Left renal cortex interstitium (tissue), 4 donors: Measurements from ENCODE around the gene PLVAP. TPM values are rescaled to one million over a fixed set of nuclear protein-coding genes. Genes with fewer than 3 reads are reported as not detected.

Source experiments
- DNase-seq, 4 donors: peaks; one replicate each; pipeline ENCODE4 v3.0.0-alpha.2; 2013; ENCODE audit warnings: low read depth in 4 of 4, low spot score in 2 of 4, missing footprints in 1 of 4
- polyA plus RNA-seq, 4 donors: library from polyadenylated mRNA; unstranded; fragments of 120-200 nt; gene quantifications; one replicate each; pipeline ENCODE4 v1.2.1, GENCODE V29; 2013; ENCODE audit not compliant: insufficient read length in 4 of 4

PLVAP gene
- polyA plus RNA-seq, result 100 to 1,000 TPM; 162 to 238 (median 195) TPM

GRCh38 chr19:17376935-17377600, at the start of gene PLVAP:
Gene PLVAP, minus strand, starts transcription at chr19:17377342. Its CDS starts 54 bp downstream, at chr19:17377288.
- no peak for DNase-seq

GRCh38 chr19:17424743-17425365, 47.7 kb upstream of the PLVAP start:
- DNase-seq, result no peak

- DNase-seq, result no peak
Measured at GRCh38 chr19:17423429-17424208, 46.5 kb upstream of the PLVAP start.

DNA sequence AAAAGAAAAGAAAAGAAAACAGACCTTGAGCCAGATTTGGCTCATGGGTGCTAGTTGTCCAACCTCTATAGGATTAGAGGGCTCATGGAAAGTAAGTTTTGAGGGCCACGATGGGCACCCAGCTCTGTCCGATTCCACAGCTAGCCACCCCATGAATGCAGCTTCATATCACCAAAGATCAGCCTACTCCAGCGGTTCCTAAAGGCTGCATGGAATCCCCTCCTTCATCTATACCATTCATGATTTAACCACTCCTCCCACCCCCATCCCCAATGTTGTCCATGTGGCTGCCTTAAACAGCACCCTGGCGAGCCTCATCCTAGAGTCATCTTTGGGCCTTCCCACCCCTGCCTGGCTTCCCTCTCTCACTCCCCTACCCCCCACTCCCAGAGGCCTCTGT, 44.8 kb upstream of the PLVAP start:
- DNase-seq, result no peak

DNA sequence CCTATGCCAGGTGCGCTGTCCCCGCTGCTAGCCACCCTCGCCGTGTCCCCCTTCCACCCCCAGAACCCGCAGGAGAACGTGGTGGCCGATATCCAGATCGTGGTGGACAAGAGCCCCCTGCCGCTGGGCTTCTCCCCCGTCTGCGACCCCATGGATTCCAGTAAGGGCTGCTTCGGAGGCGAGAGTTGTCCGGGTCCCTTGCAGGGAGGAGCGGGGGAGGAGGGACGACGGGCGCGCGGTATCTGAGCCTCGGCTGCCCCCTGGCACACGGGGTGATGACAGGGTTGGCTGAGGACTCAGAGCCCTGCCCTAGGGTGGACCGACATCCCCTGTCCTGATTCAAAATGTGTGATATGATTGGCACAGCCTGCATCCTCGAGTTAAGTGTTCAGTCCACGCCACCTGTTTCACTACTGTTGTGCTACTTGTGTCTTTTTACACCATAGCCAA, 43.4 kb upstream of the PLVAP start:
- DNase-seq, result no peak

GRCh38 chr19:17419621-17420474, 42.7 kb upstream of the PLVAP start, which contains the start of gene MVB12A:
Gene MVB12A, plus strand, starts transcription at chr19:17420047. Its CDS starts 89 bp downstream, at chr19:17420136.
- peak; percentile 95 to 99 (median 98) for DNase-seq

GRCh38 chr19:17419154-17419620, 42.0 kb upstream of the PLVAP start:
- DNase-seq, result no peak

DNA sequence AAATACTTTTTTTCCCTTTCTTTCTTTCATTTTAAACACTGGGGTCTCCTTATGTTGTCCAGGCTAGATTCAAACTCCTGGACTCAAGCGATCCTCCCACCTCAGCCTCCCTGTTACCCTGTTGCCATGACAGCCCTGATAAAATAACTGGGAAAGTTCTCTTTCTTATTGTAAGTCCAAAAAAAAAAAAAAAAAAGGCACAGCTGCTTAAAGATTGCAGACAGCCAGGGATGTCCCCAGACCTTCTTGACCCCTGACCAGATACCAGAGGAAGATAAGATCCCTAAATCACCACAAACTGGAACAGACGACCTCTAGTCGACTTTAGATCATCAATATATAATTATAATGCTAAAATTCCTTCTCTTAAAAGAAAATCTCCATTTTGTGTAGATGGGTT, 41.6 kb upstream of the PLVAP start:
- DNase-seq, result no peak

DNA sequence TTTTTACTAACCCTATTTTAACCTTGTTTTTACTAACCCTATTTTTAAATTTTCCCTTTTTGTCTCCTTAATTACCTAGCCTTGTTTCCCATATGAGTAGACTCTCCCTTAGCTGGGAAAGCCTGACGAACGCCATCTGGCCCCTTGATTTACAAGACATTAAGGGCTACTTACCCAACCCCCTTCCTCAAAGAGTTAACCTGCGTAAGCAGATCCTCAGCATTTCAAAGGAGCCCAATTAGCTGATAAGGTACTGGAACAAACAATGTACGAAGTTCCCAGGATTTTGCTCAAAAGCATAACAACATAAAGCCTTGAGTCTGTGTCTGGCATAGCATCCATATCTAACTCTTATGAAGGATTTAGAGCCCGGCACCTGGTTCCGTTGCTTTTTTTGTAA, 38.0 kb upstream of the PLVAP start:
- no peak for DNase-seq

DNA sequence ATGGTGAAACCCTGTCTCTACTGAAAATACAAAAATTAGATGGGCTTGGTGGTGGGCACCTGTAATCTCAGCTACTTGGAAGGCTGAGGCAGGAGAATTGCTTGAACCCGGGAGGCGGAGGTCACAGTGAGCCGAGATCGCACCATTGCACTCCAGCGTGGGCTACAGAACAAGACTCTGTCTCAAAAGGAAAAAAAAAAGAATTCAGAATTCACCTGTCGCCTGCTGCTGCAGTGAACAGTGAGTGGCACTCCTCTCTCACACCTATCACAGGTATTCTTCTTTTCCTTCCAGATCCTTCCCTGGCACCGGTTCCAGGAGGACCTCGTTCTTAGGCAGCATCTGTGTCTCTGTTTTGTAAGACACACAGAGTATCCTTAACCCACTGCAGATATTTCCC, 37.0 kb upstream of the PLVAP start:
- no peak for DNase-seq

GRCh38 chr19:17411801-17412200, 34.7 kb upstream of the PLVAP start:
- no peak for DNase-seq

GRCh38 chr19:17409990-17410389, 32.8 kb upstream of the PLVAP start:
- no peak for DNase-seq

- no peak for DNase-seq
Measured at GRCh38 chr19:17406887-17407196, 29.7 kb upstream of the PLVAP start.

DNA sequence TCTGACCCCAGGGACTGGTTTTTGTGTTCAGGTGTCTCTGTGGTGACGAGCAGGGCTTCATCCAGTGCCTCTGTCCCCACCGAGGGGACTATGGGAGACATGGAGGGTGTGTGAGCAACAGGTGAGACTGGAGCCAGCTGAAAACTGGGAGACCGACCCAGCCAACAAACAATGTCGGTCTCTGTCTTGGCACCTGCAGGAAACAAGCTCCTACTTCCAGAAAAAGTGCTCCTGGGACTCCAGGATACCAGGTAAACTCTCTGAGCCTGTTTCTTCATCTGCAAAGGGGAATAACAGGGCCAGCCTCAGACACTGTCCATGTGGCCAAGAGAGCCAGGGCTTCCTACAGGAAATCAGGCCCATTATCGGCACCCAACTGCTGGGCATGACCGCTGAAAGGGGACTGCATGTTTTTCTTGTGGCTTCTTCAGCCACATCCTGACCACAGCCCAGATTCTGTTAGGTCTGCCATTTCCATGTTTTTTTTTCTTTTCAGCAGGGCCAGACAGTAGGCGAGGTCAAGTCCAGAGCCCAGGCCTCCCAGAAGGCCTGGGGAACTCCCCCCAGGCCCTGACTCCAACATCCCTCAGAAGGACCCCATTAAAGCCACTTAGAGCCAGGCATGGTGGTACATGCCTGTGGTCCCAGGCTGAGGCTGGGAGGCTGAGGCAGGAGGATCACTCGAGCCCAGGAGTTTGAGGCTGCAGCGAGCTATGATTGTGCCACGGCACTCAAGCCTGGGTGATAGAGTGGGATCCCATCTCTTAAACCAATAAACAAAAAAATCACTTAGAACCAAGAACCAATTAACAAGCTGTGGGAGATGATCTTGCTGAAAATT, 29.1 kb upstream of the PLVAP start:
- no peak for DNase-seq

DNA sequence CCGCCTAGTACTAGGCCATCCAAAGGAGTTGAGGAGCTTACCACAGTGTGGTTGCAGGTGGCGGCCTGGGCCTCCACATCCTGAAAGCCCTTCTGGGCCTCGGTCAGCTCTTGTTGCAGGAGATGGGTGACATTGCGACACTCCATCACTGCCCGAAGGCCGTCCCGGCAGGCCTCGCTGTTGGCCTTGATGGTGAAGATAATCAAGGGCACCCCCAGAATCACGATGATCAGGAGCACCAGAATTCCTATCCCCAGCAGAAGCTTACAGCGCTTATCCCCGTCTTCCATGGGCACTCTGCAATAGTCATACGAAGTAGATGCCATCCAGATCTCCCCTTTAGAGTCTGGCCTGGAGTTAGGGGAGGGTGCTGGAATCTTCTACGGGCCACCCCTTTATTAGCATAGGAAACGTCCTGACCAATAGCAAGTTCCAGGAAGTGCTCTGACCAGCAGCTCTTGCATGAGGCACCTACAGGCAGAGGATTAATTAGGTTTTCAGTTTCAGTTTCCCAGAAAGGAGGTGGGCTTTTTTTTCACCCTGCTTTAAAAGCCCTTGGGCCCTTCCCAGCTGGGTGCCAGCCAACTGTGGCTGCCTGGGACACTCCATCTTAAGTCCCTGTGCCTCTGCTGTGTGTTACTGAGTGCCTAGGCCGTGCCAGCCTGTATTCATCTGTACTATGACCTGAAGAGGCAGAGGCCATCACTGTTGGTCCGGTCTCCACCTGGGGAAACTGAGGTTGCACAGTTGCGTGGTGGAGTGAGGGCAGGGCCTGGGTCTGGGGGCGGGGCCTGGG, 28.3 kb upstream of the PLVAP start, which contains the start of gene BST2:
Gene BST2, minus strand, starts transcription at position 381 of the 796 bp plus-strand sequence. Its CDS starts 55 bp downstream, at position 326.
- DNase-seq, result no peak

GRCh38 chr19:17404621-17405249, 27.6 kb upstream of the PLVAP start:
- no peak for DNase-seq

DNA sequence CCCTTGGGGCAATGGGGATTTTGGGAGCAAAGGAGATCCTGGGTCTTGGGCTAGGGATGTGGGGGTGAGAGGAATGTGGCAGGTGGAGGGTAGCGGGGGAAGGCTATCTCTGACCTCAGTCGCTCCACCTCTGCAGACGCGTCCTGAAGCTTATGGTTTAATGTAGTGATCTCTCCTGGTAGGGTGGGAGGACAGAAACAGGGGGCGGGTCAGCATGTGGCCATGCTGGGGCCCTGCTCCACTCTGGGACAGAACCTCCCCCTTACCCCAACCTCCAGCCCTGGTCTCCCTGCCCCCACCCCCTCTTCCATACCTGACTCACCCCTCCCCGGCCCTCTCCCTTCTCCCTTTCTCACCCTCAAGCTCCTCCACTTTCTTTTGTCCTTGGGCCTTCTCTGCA, 26.9 kb upstream of the PLVAP start:
- no peak for DNase-seq
